ENCODE results near the gene RELN.

RELN gene

DNA sequence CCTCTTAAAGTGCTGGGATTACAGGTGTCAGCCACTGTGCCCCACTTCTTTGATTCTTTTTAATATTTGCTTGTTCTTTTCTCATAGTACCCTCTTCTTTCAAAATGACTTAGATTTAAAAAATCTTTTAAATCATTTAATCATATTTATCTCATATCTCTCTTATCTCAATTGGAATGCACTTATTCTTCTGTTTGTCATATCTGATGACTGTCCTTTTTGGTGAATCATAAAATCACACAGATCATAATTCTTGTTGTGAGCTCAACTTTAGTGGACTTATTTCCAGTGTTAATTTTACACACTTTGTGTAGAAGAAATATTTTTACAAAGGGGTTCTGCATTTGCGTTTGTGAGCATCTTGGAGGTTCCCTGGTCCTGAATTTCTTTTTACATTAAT is 323.1 kb downstream of the RELN start:
- TF ChIP-seq ZFP30 (CRISPR knock-in tag; IDR thresholded peaks at IDR 0.05) (no peak), ISL1 (CRISPR knock-in tag; IDR thresholded peaks at IDR 0.05) (peak; percentile 79)
- TF ChIP-seq, protein P1, sequence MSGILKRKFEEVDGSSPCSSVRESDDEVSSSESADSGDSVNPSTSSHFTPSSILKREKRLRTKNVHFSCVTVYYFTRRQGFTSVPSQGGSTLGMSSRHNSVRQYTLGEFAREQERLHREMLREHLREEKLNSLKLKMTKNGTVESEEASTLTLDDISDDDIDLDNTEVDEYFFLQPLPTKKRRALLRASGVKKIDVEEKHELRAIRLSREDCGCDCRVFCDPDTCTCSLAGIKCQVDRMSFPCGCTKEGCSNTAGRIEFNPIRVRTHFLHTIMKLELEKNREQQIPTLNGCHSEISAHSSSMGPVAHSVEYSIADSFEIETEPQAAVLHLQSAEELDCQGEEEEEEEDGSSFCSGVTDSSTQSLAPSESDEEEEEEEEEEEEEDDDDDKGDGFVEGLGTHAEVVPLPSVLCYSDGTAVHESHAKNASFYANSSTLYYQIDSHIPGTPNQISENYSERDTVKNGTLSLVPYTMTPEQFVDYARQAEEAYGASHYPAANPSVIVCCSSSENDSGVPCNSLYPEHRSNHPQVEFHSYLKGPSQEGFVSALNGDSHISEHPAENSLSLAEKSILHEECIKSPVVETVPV (CRISPR knock-in tag; IDR thresholded peaks at IDR 0.05), result no peak
- TF ChIP-seq, protein P2, sequence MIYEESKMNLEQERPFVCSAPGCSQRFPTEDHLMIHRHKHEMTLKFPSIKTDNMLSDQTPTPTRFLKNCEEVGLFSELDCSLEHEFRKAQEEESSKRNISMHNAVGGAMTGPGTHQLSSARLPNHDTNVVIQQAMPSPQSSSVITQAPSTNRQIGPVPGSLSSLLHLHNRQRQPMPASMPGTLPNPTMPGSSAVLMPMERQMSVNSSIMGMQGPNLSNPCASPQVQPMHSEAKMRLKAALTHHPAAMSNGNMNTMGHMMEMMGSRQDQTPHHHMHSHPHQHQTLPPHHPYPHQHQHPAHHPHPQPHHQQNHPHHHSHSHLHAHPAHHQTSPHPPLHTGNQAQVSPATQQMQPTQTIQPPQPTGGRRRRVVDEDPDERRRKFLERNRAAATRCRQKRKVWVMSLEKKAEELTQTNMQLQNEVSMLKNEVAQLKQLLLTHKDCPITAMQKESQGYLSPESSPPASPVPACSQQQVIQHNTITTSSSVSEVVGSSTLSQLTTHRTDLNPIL (CRISPR knock-in tag; IDR thresholded peaks at IDR 0.05; ENCODE audit: low read depth), result no peak
- ATAC-seq, result no peak

DNA sequence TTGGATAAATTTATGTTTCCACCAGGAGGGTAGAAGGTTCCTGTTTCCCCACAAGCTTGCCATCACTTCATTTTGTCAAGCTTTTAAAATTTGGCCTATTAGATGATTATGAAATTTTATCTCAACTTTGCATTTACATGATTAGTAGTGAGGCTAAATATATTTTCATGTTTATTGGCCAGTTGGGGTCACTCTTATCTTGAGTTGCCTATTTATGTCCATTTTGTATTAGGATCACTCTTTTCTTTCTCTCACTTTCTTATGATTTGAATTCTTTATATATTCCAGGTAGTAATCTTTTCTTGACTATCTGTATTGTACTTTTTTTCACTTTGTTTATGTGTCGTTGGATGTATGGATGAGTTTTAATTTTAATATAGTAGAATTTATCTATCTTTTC is 324.9 kb downstream of the RELN start:
- TF ChIP-seq BACH2 (CRISPR knock-in tag; IDR thresholded peaks at IDR 0.05; ENCODE audit: borderline replicate concordance), result no peak
- TF ChIP-seq, protein P1 (CRISPR knock-in tag; IDR thresholded peaks at IDR 0.05), result no peak
- TF ChIP-seq TOX (CRISPR knock-in tag; IDR thresholded peaks at IDR 0.05; ENCODE audit: borderline replicate concordance), result no peak
- TF ChIP-seq ZFP30 (CRISPR knock-in tag; IDR thresholded peaks at IDR 0.05), result no peak
- TF ChIP-seq OSR1 (CRISPR knock-in tag; IDR thresholded peaks at IDR 0.05), result no peak
- TF ChIP-seq, protein P3, sequence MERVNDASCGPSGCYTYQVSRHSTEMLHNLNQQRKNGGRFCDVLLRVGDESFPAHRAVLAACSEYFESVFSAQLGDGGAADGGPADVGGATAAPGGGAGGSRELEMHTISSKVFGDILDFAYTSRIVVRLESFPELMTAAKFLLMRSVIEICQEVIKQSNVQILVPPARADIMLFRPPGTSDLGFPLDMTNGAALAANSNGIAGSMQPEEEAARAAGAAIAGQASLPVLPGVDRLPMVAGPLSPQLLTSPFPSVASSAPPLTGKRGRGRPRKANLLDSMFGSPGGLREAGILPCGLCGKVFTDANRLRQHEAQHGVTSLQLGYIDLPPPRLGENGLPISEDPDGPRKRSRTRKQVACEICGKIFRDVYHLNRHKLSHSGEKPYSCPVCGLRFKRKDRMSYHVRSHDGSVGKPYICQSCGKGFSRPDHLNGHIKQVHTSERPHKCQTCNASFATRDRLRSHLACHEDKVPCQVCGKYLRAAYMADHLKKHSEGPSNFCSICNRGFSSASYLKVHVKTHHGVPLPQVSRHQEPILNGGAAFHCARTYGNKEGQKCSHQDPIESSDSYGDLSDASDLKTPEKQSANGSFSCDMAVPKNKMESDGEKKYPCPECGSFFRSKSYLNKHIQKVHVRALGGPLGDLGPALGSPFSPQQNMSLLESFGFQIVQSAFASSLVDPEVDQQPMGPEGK (CRISPR knock-in tag; IDR thresholded peaks at IDR 0.05; ENCODE audit: borderline replicate concordance), result no peak
- no peak for ATAC-seq

DNA sequence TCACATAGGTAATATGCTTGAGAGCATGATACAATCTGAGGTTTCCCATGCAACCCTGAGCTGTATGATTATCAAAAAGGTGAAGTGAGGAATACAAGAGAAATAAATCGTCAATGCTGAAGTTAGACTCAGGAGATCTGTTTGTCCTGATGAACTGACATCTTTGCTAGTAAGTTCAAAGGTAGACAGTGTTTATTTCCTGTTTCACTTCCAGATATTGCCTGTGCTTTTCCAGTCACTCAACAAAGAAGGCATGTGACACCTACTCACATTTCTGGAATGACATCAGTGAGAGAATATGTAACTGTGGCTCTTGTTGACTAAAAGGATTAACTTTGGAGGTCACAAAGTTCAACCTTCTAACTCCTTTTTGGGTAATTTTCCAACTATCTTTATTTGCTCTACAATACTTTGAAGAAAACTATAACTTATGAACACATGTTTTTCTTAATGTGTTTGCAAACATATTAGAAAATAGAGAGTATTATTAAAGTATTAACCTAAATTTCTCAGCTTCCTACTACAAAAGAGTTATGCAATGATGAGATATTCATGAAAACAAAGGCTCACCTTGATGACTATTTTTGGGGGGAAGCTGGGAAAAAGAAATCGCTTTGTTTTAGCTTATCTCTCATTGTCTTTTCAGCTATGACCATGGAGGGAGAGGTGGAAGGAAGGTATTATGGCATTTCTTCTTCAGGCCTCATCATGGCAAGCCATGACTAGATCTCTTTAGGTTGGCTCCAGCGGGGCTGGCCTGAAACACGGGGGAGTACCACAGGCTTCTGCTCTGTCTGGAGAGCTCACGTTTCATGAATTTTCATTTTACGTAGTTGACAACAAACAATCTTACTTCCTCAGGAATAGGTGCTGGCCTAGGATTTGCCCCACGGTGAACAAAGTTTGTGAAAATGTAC is 328.7 kb downstream of the RELN start:
- no peak for ATAC-seq
- TF ChIP-seq, protein P2 (CRISPR knock-in tag; IDR thresholded peaks at IDR 0.05; ENCODE audit: low read depth), result peak; percentile 41; the same call in 1 of the 2 replicates
- TF ChIP-seq ZFP30 (CRISPR knock-in tag; IDR thresholded peaks at IDR 0.05) (no peak), ZNF8 (CRISPR knock-in tag; IDR thresholded peaks at IDR 0.05) (no peak), SNAI2 (CRISPR knock-in tag; IDR thresholded peaks at IDR 0.05) (0 out of 2 replicates have a peak, but pooled peaks have one; percentile 35), ZNF70 (CRISPR knock-in tag; IDR thresholded peaks at IDR 0.05) (no peak), BACH2 (CRISPR knock-in tag; IDR thresholded peaks at IDR 0.05; ENCODE audit: borderline replicate concordance) (no peak), PPARA (CRISPR knock-in tag; IDR thresholded peaks at IDR 0.05; ENCODE audit: borderline replicate concordance) (no peak), GLIS3 (CRISPR knock-in tag; IDR thresholded peaks at IDR 0.05) (no peak), ZNF565 (CRISPR knock-in tag; conservative IDR thresholded peaks at IDR 0.05; ENCODE audit: low read depth) (no peak), TCF4 (CRISPR knock-in tag; IDR thresholded peaks at IDR 0.05; ENCODE audit: borderline replicate concordance) (no peak), ARNTL (CRISPR knock-in tag; IDR thresholded peaks at IDR 0.05; ENCODE audit: borderline replicate concordance, low read depth) (no peak), ISL1 (CRISPR knock-in tag; IDR thresholded peaks at IDR 0.05) (peak; percentile 42; the same call in 1 of the 2 replicates), ESRRG (CRISPR knock-in tag; IDR thresholded peaks at IDR 0.05) (no peak), ZC3H10 (CRISPR knock-in tag; IDR thresholded peaks at IDR 0.05) (no peak), TOX (CRISPR knock-in tag; IDR thresholded peaks at IDR 0.05; ENCODE audit: borderline replicate concordance) (no peak), ZFP3 (CRISPR knock-in tag; IDR thresholded peaks at IDR 0.05) (no peak), RARB (CRISPR knock-in tag; IDR thresholded peaks at IDR 0.05) (no peak)
- TF ChIP-seq, protein P4, sequence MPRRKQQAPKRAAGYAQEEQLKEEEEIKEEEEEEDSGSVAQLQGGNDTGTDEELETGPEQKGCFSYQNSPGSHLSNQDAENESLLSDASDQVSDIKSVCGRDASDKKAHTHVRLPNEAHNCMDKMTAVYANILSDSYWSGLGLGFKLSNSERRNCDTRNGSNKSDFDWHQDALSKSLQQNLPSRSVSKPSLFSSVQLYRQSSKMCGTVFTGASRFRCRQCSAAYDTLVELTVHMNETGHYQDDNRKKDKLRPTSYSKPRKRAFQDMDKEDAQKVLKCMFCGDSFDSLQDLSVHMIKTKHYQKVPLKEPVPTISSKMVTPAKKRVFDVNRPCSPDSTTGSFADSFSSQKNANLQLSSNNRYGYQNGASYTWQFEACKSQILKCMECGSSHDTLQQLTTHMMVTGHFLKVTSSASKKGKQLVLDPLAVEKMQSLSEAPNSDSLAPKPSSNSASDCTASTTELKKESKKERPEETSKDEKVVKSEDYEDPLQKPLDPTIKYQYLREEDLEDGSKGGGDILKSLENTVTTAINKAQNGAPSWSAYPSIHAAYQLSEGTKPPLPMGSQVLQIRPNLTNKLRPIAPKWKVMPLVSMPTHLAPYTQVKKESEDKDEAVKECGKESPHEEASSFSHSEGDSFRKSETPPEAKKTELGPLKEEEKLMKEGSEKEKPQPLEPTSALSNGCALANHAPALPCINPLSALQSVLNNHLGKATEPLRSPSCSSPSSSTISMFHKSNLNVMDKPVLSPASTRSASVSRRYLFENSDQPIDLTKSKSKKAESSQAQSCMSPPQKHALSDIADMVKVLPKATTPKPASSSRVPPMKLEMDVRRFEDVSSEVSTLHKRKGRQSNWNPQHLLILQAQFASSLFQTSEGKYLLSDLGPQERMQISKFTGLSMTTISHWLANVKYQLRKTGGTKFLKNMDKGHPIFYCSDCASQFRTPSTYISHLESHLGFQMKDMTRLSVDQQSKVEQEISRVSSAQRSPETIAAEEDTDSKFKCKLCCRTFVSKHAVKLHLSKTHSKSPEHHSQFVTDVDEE (CRISPR knock-in tag; IDR thresholded peaks at IDR 0.05), result no peak
- TF ChIP-seq, protein P5, sequence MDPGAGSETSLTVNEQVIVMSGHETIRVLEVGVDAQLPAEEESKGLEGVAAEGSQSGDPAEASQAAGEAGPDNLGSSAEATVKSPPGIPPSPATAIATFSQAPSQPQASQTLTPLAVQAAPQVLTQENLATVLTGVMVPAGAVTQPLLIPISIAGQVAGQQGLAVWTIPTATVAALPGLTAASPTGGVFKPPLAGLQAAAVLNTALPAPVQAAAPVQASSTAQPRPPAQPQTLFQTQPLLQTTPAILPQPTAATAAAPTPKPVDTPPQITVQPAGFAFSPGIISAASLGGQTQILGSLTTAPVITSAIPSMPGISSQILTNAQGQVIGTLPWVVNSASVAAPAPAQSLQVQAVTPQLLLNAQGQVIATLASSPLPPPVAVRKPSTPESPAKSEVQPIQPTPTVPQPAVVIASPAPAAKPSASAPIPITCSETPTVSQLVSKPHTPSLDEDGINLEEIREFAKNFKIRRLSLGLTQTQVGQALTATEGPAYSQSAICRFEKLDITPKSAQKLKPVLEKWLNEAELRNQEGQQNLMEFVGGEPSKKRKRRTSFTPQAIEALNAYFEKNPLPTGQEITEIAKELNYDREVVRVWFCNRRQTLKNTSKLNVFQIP (CRISPR knock-in tag; IDR thresholded peaks at IDR 0.05; ENCODE audit: borderline replicate concordance, low read depth), result no peak
- TF ChIP-seq, protein P3 (CRISPR knock-in tag; IDR thresholded peaks at IDR 0.05; ENCODE audit: borderline replicate concordance), result no peak; the same call in 1 of the 2 replicates

Data from SK-N-SH treated with all-trans-retinoic acid at 6 μM for 48 hours (cell line).